Tibial nerve (tissue), 4 donors: ENCODE measurements around the gene CCDC39.

Experiments
- CTCF ChIP-seq, 5 experiments: fragments of 200-600 bp in 3 of 5; fragments of 450-650 bp in 2 of 5; sonication (generic) in 3 of 5; IDR thresholded peaks; one replicate each; pipeline ENCODE4 v1.5.1; 2016 to 2019; ENCODE audit warnings: antibody characterized with exemption in 5 of 5, mild to moderate bottlenecking in 3 of 5, moderate library complexity in 2 of 5
- EP300 ChIP-seq, 2 donors: sonication (generic); formaldehyde crosslinking; IDR thresholded peaks; one replicate each; pipeline ENCODE4 v1.6.1; 2017; ENCODE audit warnings: antibody characterized with exemption in 2 of 2, mild to moderate bottlenecking in 1 of 2
- POLR2A ChIP-seq, 2 donors: fragments of 450-650 bp; IDR thresholded peaks; one replicate each; pipeline ENCODE4 v1.6.1; 2017; ENCODE audit warnings: antibody characterized with exemption in 2 of 2, mild to moderate bottlenecking in 2 of 2, moderate library complexity in 2 of 2

GRCh38 chr3:180678231-180678630, 1.1 kb downstream of the CCDC39 start:
- TF ChIP-seq CTCF (IDR thresholded peaks at IDR 0.05) (no peak), POLR2A (IDR thresholded peaks at IDR 0.05) (no peak), EP300 (IDR thresholded peaks at IDR 0.05) (no peak)
